Occipital lobe (tissue), 2 donors: ENCODE results near the gene CCDC50. TPM values are rescaled to one million over a fixed set of nuclear protein-coding genes. Genes with fewer than 3 reads are reported as not detected.

Source experiments
- DNase-seq: peaks from one replicate; lab custom pipeline; 2025; lab: John Stamatoyannopoulos, UW
- total RNA-seq: library from RNA; depleted of rRNA; stranded (reverse); fragments of >200 nt; gene quantifications from one replicate; pipeline ENCODE4 v1.2.3, GENCODE V29; 2014

CCDC50 gene
- total RNA-seq, 1 donor from 2014 or later: 115 TPM

- no peak for DNase-seq
Measured at GRCh38 chr3:191420771-191421170, 91.6 kb downstream of the CCDC50 start.

DNA sequence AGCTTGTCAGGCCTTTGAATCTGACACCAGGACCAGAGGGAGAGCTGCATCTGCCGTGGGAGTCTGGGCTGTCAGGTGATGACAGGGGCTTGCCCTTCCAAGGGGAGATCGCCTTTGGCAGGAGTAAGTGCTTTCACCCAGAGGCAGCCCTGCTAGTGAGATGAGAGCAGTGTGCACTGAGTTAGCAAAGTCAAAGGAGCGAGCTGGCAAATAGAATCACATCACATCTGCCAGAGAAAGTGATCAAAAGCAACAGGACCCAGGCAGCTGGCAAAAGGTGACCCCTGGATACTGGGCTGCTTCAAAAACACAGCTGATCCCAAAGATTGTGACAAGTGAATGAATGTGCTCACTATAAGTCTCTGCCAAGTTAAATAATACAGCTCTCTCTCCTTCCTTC, 95.7 kb downstream of the CCDC50 start:
- no peak for DNase-seq

DNA sequence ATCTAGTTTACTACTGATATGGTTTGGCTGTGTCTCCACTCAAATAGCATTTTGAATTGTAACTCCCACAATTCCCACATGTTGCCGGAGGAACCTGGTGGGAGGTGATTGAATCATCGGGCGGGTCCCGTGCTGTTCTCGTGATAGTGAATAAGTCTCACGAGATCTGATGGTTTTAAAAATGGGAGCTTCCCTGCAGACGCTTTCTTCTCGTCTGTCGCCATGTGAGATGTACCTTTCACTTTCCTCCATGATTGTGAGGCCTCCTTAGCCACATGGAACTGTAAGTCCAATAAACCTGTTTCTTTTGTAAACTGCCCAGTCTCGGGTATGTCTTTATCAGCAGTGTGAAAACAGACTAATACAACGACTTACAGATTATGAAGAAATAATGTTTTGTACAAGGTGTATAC, 96.1 kb downstream of the CCDC50 start:
- peak; percentile 12 for DNase-seq

GRCh38 chr3:191426311-191426710, 97.1 kb downstream of the CCDC50 start:
- DNase-seq: no peak

DNA sequence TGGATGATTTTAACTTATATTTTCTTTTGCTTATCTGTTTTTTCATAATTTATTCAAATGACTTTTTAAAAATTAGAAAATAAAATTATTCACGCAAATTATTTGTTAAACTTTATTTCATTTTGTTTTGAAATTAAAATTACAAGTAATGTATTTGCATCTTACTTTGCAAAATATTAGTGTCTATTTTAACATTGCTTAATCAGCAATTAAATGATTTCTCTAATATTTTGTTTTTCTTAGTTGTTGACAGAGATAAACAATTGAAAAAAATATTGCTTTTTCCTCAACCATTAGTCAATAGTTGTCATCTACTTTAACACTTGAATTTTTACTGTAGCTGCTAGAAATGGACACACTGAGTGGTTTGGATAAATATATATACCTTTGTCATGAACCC, 99.0 kb downstream of the CCDC50 start:
- no peak for DNase-seq

- no peak for DNase-seq
Measured at GRCh38 chr3:191430103-191430502, 100.9 kb downstream of the CCDC50 start.

DNA sequence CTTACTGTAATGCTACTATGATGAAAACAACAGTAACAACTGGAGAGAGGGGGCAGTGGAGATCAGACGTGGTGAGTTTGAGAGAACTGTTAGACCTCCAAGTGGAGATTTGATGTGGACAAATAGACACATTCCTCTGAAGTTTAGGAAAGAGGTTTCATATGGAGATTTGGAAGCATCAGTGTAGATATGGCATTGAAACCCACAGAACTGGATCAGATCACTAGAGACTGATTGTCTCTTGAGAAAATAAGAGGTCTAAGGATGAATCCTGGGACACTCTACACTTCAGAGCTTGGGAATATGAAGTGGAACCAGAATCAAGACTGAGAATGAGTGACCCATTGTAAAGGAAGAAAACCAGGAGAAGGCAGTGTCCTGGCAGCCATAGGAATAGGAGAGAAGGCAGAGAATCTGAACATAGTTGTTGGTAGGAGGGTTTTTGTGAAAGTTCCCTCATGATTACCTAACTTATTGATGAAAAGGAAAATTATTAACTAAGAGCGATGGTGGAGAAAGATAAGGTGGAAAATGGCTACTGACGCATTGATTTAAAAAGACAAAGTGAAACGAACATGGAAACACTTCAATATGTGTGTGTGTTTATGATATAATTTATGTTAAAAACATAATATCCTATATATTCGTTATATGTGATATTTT, 102.1 kb downstream of the CCDC50 start:
- DNase-seq: no peak

DNA sequence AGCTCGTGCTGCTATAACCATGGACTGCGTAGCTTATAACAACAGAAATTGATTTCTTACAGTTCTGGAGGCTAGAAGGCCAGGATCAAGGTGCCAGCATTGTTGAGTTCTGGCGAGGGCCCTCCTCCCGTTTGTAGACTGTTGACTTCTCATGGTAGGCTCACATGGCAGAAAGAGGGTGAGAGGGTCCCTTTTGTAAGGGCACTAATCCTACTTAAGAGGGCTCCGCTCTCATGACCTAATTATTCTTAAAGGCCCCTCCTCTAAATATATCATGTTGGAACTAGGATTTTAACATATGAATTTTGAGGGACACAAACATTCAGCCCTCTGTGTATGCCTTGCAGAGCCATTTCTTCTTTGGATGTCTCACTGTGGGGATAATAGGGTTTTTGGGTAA, 103.0 kb downstream of the CCDC50 start:
- DNase-seq: no peak

DNA sequence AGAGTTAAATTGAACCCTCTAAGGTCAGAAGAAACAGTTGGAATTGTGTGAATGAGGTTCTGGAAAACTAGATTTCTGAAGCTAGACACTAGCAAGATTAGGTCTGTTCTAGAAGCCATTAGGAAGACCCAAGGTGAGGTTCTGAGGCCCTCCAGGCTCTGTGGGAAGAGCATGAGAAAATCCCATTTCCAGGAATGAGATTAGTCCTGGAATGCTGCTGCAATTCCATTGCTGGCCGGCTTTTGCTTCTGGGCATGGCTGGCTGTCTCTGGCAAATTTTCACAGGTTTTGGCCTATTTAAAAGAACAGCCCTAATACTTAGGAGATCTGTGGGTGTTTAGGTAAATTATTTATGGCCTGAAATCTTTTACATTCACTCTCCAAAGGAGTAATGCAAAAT, 104.8 kb downstream of the CCDC50 start:
- no peak for DNase-seq

- DNase-seq: no peak
Measured at GRCh38 chr3:191435981-191436380, 106.8 kb downstream of the CCDC50 start.

DNA sequence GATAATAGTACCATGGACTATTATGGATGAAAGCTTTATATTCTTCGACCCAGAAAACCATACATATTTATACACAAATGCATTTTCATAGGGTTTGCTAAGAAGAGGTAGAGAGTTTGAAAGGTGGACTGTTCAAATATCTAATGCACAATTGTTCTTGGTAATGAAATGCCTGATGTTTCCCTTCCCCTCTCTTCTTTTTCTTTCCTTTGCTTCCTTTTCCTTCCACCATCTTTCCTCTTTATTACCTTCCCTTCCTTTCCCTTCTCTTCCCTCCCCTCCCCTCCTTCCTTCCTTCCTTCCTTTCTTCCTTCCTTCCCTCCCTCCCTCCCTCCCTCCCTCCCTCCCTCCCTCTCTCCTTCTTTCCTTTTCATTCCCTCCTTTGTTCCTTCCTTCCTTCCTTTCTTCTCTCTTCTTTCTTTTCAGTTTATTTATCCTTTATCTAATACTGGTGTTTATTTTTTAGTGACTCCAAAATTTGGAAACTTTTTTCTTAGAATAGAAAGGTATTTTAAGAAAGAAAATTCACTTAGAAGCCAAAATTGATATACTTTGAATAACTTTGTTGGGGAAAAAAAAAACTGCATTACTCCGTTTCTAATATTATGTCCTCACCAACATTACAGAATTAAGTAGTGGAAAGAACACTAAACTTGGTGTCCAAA, 109.1 kb downstream of the CCDC50 start:
- DNase-seq: no peak

DNA sequence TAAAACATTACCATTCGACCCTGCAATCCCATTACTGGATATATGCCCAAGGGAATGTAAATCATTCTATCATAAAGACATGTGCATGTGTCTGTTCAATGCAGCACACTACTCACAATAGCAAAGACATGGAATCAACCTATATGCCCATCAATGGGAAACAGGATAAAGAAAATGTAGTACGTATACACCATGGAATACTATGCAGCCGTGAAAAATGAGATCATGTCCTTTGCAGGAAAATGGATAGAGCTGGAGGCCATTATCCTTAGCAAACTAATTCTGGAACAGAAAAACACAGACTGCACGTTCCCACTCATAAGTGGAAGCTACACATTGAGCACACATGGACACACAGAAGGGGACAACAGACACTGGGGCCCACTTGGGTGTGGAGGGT, 111.3 kb downstream of the CCDC50 start:
- no peak for DNase-seq

GRCh38 chr3:191441687-191442086, 112.5 kb downstream of the CCDC50 start:
- no peak for DNase-seq

DNA sequence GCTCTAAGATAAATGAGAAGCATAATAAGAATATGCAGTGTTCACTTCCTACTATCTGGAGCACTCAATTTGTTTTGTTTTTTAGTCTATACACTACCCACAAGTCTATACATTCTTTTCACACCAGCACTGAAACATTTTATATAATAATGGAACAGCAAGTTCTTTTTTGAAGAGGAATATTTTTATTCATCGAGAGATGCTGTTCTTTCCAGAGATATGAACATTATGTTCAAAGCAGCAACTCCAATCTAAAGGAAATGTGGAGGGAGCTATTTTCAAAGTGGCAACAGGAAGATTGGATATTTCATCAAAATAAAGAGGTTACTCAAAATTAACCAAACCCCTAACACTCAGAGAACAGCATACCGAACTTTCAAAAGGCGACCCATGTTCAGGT, 115.4 kb downstream of the CCDC50 start:
- no peak for DNase-seq

Other genes with a start within 250 kb of the CCDC50 start
- gene OSTN, start 130.2 kb upstream of the CCDC50 start, total RNA-seq: 122 TPM
- gene UTS2B, start 1.1 kb downstream of the CCDC50 start, total RNA-seq: 1.6 TPM
- gene PYDC2, start 131.8 kb downstream of the CCDC50 start, total RNA-seq: not detected